B cell (primary cell): ENCODE data around the gene LIX1. TPM values are rescaled to one million over a fixed set of nuclear protein-coding genes. Genes with fewer than 3 reads are reported as not detected.

Experiments
- ATAC-seq: fragments of 200-7000 bp; cut with Tn5 transposase; one replicate; pipeline ENCODE4 v1.10.0; 2021; ENCODE audit warnings: low read depth, mild to moderate bottlenecking, moderate number of reproducible peaks, moderate library complexity
- CTCF ChIA-PET: fragments of 350-600 bp; sonication (Branson Sonifier 250); formaldehyde crosslinking; loops from one replicate; lab custom pipeline; 2021; ENCODE audit warnings: antibody characterized with exemption, inconsistent platforms; lab: Charles Lee
- POLR2A ChIA-PET: fragments of 350-600 bp; sonication (Branson Sonifier 250); formaldehyde crosslinking; loops from one replicate; lab custom pipeline; 2021; ENCODE audit warnings: antibody characterized with exemption; lab: Charles Lee
- DNase-seq: peaks from one replicate; pipeline ENCODE4 v3.0.0; 2013
- H2AFZ ChIP-seq: 2 replicates; pipeline ENCODE4 v1.6.1; 2012; ENCODE audit warnings: mild to moderate bottlenecking, low read depth, low read length; ENCODE audit not compliant: insufficient read depth, poor library complexity, severe bottlenecking
- H3K27ac ChIP-seq, 2 donors: 1 replicate in 1 of 2; 2 replicates in 1 of 2; pipeline ENCODE4 v1.5.1; 2012 to 2013; ENCODE audit warnings: low read length in 2 of 2, mild to moderate bottlenecking in 2 of 2, moderate library complexity in 1 of 2
- H3K27me3 ChIP-seq, 4 experiments: fragments of 200-600 bp in 1 of 4; sonication (generic) in 1 of 4; replicated peaks in 1 of 4; 1 replicate in 2 of 4; 2 replicates in 2 of 4; pipeline versions ENCODE4 v1.6.1 to v1.7.0; 2013 to 2016; ENCODE audit warnings: low read length in 3 of 4, mild to moderate bottlenecking in 2 of 4, mixed read lengths in 1 of 4, moderate library complexity in 1 of 4; ENCODE audit not compliant: insufficient read depth in 4 of 4, control insufficient read depth in 3 of 4; ENCODE audit errors: control extremely low read depth in 1 of 4
- H3K36me3 ChIP-seq, 2 experiments: replicated peaks in 1 of 2; 1 replicate in 1 of 2; 2 replicates in 1 of 2; pipeline versions ENCODE4 v1.6.1 to v1.7.1; 2013; ENCODE audit warnings: low read length in 1 of 2; ENCODE audit not compliant: insufficient read depth in 2 of 2, control insufficient read depth in 1 of 2; ENCODE audit errors: control extremely low read depth in 1 of 2, extremely low read depth in 1 of 2
- H3K4me1 ChIP-seq, 2 donors: fragments of 200-600 bp in 1 of 2; sonication (generic) in 1 of 2; 1 replicate in 1 of 2; 2 replicates in 1 of 2; pipeline versions ENCODE4 v1.5.1 to v1.6.1; 2013 to 2017; ENCODE audit warnings: low read length in 2 of 2; ENCODE audit not compliant: control insufficient read depth in 2 of 2, insufficient read depth in 2 of 2
- H3K4me2 ChIP-seq: replicated peaks from 2 replicates; pipeline ENCODE3; 2012; ENCODE audit warnings: mild to moderate bottlenecking, low read depth, low read length; ENCODE audit not compliant: poor library complexity, severe bottlenecking
- H3K4me3 ChIP-seq, 5 experiments: fragments of 200-600 bp in 1 of 5; sonication (generic) in 1 of 5; 1 replicate in 3 of 5; 2 replicates in 2 of 5; pipeline versions ENCODE4 v1.5.1 to v1.7.0; 2011 to 2016; ENCODE audit warnings: low read length in 4 of 5, mild to moderate bottlenecking in 4 of 5, low read depth in 2 of 5, control low read depth in 1 of 5, moderate library complexity in 1 of 5; ENCODE audit not compliant: insufficient read depth in 1 of 5; ENCODE audit errors: control extremely low read depth in 1 of 5, extremely low read depth in 1 of 5
- H3K79me2 ChIP-seq: fragments of 200-600 bp; sonication (generic); one replicate; pipeline ENCODE4 v1.6.0; 2016; ENCODE audit warnings: low read length; ENCODE audit not compliant: control insufficient read depth, insufficient read depth
- H3K9ac ChIP-seq: fragments of 200-600 bp; sonication (generic); 2 replicates; pipeline ENCODE4 v1.6.1; 2017; ENCODE audit warnings: mild to moderate bottlenecking, low read length, moderate library complexity
- H3K9me3 ChIP-seq, 3 donors: one replicate each; pipeline versions ENCODE4 v1.6.1 to v1.7.1; 2013; ENCODE audit warnings: low read length in 2 of 3; ENCODE audit not compliant: control insufficient read depth in 2 of 3, insufficient read depth in 1 of 3; ENCODE audit errors: control extremely low read depth in 1 of 3
- H4K20me1 ChIP-seq: 2 replicates; pipeline ENCODE4 v1.6.0; 2012; ENCODE audit warnings: mild to moderate bottlenecking, low read length; ENCODE audit not compliant: insufficient read depth, control insufficient read depth, poor library complexity, severe bottlenecking
- H3K27ac Mint-ChIP-seq: one replicate; pipeline ENCODE4 v1.8.0; 2021; ENCODE audit warnings: mixed read lengths
- H3K27me3 Mint-ChIP-seq: one replicate; pipeline ENCODE4 v1.8.0; 2021; ENCODE audit warnings: mixed read lengths
- H3K4me1 Mint-ChIP-seq: one replicate; pipeline ENCODE4 v1.8.0; 2021; ENCODE audit warnings: mixed read lengths
- H3K4me3 Mint-ChIP-seq: one replicate; pipeline ENCODE4 v1.8.0; 2021; ENCODE audit warnings: mixed read lengths
- H3K9me3 Mint-ChIP-seq: one replicate; pipeline ENCODE4 v1.8.0; 2022; ENCODE audit warnings: mixed read lengths; ENCODE audit not compliant: insufficient read depth
- CTCF ChIP-seq: fragments of 200-600 bp; IDR thresholded peaks from one replicate; pipeline ENCODE4 v1.8.0; 2022; ENCODE audit warnings: antibody characterized with exemption, mild to moderate bottlenecking
- EZH2 ChIP-seq: IDR thresholded peaks from 2 replicates; pipeline ENCODE4 v1.6.1; 2012; ENCODE audit warnings: borderline replicate concordance, low read depth, mild to moderate bottlenecking, moderate library complexity, low read length; ENCODE audit not compliant: insufficient read depth, poor library complexity, severe bottlenecking
- WGBS: methylation state at CpG from one replicate; pipeline ENCODE4 v1.1.5; 2013; ENCODE audit warnings: missing lambda C conversion rate; ENCODE audit not compliant: insufficient coverage; 5-methylcytosine and 5-hydroxymethylcytosine counted together
- intact Hi-C: fragments of 100-400 bp; cut with micrococcal nuclease; formaldehyde crosslinking; loops from one replicate; pipeline ENCODE4 v1.10.0; 2022
- polyA plus RNA-seq: library from polyadenylated mRNA; depleted of rRNA; stranded (reverse); fragments of >200 nt; gene quantifications from 2 replicates; pipeline ENCODE4 v1.2.3, GENCODE V29; 2012
- total RNA-seq, 2 donors: library from RNA; stranded (reverse); fragments of 120-200 nt in 1 of 2; gene quantifications; 1 replicate in 1 of 2; 2 replicates in 1 of 2; pipeline versions ENCODE4 v1.2.3 to v1.2.4, GENCODE V29; 2013 to 2022

The LIX1 gene
- total and polyA plus RNA-seq, 2 donors (not counting 1 experiment from before 2014, with no cell fraction given) = not detected

GRCh38 chr5:97106216-97106581, 36.2 kb downstream of the LIX1 start:
- peaks cover 3 to 33% of the 10 kb centered on the region in 2 experiments for H3K36me3 ChIP-seq
- CTCF ChIA-PET = no interaction called here
- H3K4me1 ChIP-seq = no peaks in the 10 kb centered on the region
- H3K79me2 ChIP-seq = no peaks in the 10 kb centered on the region
- no peaks in the 10 kb centered on the region for H3K9me3 ChIP-seq
- ATAC-seq (no peak), DNase-seq (no peak)
- no peak overlapping the region for H3K4me3 Mint-ChIP-seq
- no CpG with 5 or more reads among the region's 2 CpGs for WGBS
- H3K4me3 ChIP-seq = no peak overlapping the region
- peaks cover 12% of the 10 kb centered on the region for H4K20me1 ChIP-seq
- H3K9ac ChIP-seq = no peak overlapping the region
- no peaks in the 10 kb centered on the region for H3K4me1 Mint-ChIP-seq
- H3K27me3 Mint-ChIP-seq = peaks cover 6% of the 10 kb centered on the region
- intact Hi-C loops = no loop called here
- no peak overlapping the region for H3K27ac ChIP-seq
- TF ChIP-seq EZH2 = no peak
- no peak for TF ChIP-seq CTCF
- no peak overlapping the region for H2AFZ ChIP-seq
- H3K27ac Mint-ChIP-seq = no peak overlapping the region
- no peaks in the 10 kb centered on the region for H3K27me3 ChIP-seq
- no peaks in the 10 kb centered on the region for H3K9me3 Mint-ChIP-seq
- H3K4me2 ChIP-seq = no peak overlapping the region
- POLR2A ChIA-PET = no interaction called here

GRCh38 chr5:97105501-97106215, 36.8 kb downstream of the LIX1 start:
- H3K9me3 ChIP-seq = no peaks in the 10 kb centered on the region
- no peaks in the 10 kb centered on the region for H3K27me3 ChIP-seq
- intact Hi-C loops = no loop called here
- DNase-seq (no peak), ATAC-seq (no peak)
- no peak overlapping the region for H3K27ac ChIP-seq
- H3K4me3 Mint-ChIP-seq = no peak overlapping the region
- H3K9ac ChIP-seq = no peak overlapping the region
- H3K4me2 ChIP-seq = no peak overlapping the region
- ChIA-PET CTCF (no interaction called here), POLR2A (no interaction called here)
- TF ChIP-seq CTCF (no peak), EZH2 (no peak)
- no peaks in the 10 kb centered on the region for H3K4me1 Mint-ChIP-seq
- H3K79me2 ChIP-seq = no peaks in the 10 kb centered on the region
- H3K27ac Mint-ChIP-seq = no peak overlapping the region
- no peaks in the 10 kb centered on the region for H3K4me1 ChIP-seq
- 93% methylated on average over 5 of the region's 13 CpGs for WGBS
- H4K20me1 ChIP-seq = peaks cover 12% of the 10 kb centered on the region
- no peaks in the 10 kb centered on the region for H3K9me3 Mint-ChIP-seq
- no peak overlapping the region for H3K4me3 ChIP-seq
- H2AFZ ChIP-seq = no peak overlapping the region
- peaks cover 2 to 33% of the 10 kb centered on the region in 2 experiments for H3K36me3 ChIP-seq
- H3K27me3 Mint-ChIP-seq = peaks cover 6% of the 10 kb centered on the region
